Epithelial cell of proximal tubule (primary cell): ENCODE results near the gene ITGB1BP1. TPM values are rescaled to one million over a fixed set of nuclear protein-coding genes. Genes with fewer than 3 reads are reported as not detected.

Experiments
- DNase-seq: peaks from one replicate; pipeline ENCODE4 v3.0.0-alpha.2; 2011; ENCODE audit warnings: low read depth
- H3K4me3 ChIP-seq: 2 replicates; pipeline ENCODE4 v1.5.1; 2011; ENCODE audit warnings: low read depth, mild to moderate bottlenecking, low read length
- total RNA-seq: library from RNA; depleted of rRNA; stranded (reverse); fragments of >200 nt; gene quantifications from 2 replicates; pipeline ENCODE4 v1.2.3, GENCODE V29; 2015
- TF ChIP-seq, protein P1 (sequence below): conservative IDR thresholded peaks from 2 replicates; pipeline ENCODE4 v1.5.1; 2012; ENCODE audit warnings: low read depth, mild to moderate bottlenecking, low read length

ITGB1BP1 gene
- total RNA-seq, 1 donor from 2014 or later: 62.6 TPM

DNA sequence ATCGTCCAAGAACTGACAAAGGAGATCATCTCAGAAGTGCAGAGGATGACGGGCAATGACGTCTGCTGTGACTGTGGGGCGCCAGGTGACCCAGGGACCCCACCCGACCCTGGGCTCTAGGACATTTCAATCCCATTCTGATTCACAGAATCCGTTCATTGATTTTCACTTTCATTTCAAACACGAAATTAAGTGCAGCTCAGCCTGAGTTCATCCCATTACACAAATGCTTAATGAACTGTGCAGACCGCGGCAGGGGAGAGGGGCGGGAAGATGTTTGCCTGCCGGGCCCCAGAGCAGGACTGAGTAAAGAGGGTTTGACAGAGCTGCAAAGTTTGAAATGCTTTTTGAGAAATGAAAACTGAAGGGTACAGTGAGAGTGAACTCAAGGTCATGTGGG is 67.1 kb downstream of the ITGB1BP1 start:
- TF ChIP-seq, protein P1, sequence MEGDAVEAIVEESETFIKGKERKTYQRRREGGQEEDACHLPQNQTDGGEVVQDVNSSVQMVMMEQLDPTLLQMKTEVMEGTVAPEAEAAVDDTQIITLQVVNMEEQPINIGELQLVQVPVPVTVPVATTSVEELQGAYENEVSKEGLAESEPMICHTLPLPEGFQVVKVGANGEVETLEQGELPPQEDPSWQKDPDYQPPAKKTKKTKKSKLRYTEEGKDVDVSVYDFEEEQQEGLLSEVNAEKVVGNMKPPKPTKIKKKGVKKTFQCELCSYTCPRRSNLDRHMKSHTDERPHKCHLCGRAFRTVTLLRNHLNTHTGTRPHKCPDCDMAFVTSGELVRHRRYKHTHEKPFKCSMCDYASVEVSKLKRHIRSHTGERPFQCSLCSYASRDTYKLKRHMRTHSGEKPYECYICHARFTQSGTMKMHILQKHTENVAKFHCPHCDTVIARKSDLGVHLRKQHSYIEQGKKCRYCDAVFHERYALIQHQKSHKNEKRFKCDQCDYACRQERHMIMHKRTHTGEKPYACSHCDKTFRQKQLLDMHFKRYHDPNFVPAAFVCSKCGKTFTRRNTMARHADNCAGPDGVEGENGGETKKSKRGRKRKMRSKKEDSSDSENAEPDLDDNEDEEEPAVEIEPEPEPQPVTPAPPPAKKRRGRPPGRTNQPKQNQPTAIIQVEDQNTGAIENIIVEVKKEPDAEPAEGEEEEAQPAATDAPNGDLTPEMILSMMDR: no peak
- H3K4me3 ChIP-seq: peak overlapping the region; percentile 1
- DNase-seq: no peak

DNA sequence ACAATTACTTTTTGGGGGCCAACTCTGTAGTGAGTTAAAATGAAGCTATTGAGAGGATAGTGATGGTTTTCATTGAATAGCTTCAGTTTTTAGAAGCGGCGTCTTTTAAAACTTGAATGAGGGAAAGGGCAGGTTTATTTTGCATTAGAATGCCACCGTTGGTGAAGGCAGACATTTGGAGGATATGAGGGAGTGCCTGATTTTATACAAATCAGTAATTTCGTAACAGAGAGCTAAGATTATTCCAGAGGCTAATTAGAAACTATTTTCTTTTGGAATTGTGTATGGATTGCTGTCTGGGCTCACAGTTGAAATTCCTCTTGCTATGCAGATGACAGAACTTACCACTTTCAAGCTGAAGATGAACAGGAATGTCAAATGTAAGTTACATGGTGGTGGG is 67.6 kb downstream of the ITGB1BP1 start:
- H3K4me3 ChIP-seq: no peak overlapping the region
- DNase-seq: no peak
- TF ChIP-seq, protein P1: no peak

DNA sequence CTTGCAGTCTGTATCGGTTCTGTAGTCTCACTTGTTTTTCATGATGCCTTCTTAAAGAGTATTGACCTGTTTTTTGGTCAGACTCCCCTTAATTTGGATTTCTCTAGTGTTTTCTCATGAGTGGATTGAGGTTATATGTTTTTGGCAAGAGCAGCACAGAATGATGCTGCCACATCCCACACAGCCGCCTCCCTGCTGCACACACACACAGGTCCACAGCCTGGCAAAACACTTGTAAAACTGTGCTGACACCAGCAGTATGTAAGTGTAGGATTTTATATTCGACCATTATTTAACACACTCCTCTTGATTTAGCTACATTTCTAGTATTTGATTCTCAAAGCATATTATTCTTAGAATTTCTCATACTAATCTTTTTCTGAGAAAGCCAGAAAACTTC is 68.1 kb downstream of the ITGB1BP1 start:
- TF ChIP-seq, protein P1: no peak
- no peak for DNase-seq
- no peak overlapping the region for H3K4me3 ChIP-seq

DNA sequence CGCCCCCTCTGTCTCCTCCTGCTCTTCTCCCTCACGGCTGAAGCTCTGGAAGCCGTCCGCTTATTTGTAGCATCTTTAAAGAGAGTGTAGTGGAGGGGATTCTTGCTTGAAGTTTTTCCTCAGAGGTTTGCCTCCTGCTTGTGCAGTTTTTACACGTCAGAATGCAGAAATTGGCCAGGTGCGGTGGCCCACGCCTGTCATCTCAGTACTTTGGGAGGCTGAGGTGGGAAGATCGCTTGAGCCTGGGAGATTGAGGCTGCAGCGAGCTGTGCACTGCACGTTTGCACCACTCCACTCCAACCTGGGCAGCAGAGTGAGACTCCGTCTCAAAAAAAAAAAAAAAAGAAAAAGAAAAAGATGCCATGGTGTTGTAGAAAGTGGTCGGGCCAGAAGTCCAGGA is 69.0 kb downstream of the ITGB1BP1 start:
- DNase-seq: no peak
- H3K4me3 ChIP-seq: no peak overlapping the region
- TF ChIP-seq, protein P1: no peak

Other genes starting within 250 kb of the ITGB1BP1 start
- 27.3 and 33.0 TPM in 2 replicates for gene ASAP2, start 216.7 kb downstream of the ITGB1BP1 start, total RNA-seq
- 66.3 and 91.2 TPM in 2 replicates for gene CPSF3, start 126 bp upstream of the ITGB1BP1 start, total RNA-seq
- 83.4 and 92.1 TPM in 2 replicates for gene IAH1, start 51.0 kb upstream of the ITGB1BP1 start, total RNA-seq
- 24.3 and 28.1 TPM in 2 replicates for gene ADAM17, start 132.3 kb upstream of the ITGB1BP1 start, total RNA-seq
- gene YWHAQ, start 207.5 kb upstream of the ITGB1BP1 start, total RNA-seq: 418 and 463 TPM in 2 replicates